SHP77 treated with DMSO at 0.1 percent for 48 hours (cell line): ENCODE data around the gene FOXA3.

Experiments
- DNase-seq: peaks from one replicate; lab custom pipeline; 2025; lab: John Stamatoyannopoulos, UW

The FOXA3 gene

DNA sequence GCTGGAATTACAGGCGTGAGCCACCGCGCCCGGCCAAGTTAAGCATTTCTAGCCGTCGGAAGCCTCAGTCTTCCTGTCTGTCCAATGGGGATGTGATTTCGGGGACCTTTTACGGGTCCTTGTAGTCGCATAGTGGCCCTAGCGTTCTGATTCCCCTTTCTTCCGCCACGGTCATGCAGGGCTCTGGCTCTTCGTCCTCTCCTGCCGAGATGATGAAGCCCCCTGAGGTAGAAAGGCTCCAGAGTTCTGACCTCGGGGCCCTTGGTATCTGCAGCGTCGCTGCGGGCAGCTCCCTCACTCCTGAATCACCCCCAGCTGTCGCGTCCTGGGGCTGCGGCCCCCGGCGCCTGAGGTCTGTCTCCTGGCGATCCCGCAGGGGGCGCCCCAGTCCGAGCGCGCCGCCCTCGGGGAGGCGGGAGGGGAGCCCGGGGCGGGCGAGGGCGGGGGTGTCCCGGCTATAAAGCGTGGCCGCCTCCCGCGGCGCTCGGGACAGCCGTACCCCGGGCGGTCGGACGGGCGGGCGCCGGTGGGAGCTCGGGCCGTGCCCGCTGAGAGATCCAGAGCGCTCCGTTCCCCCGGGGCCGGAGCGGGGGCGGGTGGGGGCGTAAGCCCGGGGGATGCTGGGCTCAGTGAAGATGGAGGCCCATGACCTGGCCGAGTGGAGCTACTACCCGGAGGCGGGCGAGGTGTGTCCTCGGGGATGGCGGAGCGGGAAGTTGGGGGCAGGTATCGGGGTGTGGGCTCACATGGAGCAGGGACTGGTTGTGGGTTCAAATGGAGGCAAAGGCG is at the start of gene FOXA3:
Gene FOXA3, plus strand, starts transcription at position 487 of the 789 bp plus-strand sequence. Its CDS starts 131 bp downstream, at position 618.
- DNase-seq: peak; percentile 38

DNA sequence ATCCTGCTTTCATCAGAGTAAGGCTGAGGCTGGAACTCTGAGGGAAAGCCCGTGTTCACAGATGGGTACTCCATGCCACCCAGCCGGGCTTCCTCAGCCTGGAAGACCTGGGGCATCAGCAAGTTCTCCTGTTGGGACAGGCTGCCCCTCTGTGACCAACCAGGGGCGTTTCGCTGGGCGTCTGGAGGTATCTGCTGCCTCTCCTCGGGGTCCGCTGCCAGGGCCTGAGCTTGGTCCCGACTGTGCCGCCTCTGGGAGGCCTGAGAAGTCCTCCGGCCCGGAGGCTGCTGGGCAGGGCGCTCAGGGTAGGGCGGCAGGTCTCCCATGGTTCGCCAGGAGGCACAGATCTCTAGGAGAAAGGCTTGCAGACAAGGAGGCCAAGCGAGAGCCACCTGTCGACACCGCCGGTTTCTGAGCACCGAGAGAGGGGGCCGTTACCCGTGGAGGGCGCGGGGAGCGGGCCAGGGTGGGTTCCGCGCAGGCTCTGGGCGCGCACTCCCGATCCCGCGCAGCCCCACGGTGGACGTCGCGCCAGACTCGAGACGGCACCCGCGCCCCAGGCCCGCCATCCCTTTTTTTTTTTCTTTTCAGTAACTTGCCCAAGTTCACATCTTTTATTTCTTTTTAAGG is 49.2 kb upstream of the FOXA3 start, which contains the start of gene RSPH6A:
Gene RSPH6A, minus strand, starts transcription at position 458 of the 630 bp plus-strand sequence. Its CDS starts 132 bp downstream, at position 326.
- no peak for DNase-seq

DNA sequence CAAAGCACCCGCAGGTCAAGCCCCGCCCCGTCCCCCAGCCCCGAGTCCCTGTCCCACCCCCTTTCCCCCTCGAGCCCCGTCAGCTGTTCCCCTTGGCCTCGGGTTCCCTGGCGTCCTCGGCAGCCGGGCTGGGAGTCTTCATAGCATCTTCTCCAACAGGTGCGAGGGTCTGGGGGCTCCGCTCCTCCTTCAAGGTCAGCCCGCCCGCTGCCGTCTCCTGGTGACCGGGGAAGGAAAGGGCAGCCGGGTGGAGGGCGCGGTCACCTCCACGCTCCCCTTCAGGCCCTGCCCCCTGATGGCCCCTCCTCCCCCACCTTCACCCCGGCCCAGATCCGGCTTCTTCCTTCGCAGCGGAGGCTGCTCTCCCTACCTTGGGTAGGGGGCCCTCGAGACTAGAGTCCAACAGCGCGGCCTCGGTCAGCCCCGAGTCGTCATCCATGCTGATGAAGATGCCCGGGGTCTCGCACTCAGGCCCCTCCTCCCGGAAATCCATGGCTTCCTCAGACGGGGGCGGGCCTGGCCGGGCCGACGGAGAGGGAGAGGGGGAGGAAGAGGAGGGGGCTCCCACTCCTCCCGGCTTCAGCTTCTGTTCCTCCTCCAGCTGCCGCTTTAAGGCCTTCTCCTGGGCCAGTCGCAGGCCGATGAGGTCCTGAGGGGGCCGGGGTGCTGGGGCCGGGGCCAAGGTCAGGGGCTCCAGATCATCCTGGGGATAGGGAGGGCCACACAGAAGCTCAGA is 48.5 kb upstream of the FOXA3 start:
- no peak for DNase-seq

DNA sequence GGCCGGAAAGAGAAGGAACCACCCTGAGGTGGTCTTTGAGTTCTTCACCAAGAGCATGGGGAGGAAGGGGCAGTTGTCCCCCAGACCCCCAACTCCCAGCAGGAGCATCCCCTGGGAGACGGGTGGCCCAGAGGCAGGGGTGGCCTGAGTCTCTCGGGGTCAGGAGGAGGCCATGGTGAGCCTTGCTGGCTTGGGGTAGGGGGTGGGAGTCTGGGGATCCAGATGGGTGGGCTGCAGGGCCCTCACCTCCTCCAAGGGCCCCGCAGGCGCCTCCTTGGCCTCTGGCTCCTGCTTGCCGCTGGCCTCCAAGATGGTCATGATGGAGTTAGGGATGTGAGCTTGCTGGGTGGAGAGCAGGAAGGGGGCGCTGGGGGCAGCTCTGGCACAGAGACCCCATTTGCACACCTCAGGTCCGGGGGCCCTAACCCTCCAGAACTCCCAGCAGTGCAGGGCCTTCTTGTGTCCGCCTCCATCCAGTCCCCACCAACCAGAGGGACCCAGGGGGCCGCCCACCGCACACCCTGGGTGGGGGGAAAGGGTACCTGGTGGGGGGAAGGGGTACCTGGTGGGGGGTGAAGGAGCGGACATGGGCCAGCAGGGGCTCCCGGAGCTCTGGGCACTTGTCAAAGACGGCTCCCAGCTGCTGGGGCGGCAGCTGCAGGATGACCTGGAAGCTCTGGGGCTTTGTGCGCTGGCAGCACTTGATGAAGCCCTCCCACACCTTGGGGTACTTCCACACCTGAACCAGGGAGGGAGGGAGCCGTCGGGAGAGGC is 47.7 kb upstream of the FOXA3 start:
- no peak for DNase-seq

DNA sequence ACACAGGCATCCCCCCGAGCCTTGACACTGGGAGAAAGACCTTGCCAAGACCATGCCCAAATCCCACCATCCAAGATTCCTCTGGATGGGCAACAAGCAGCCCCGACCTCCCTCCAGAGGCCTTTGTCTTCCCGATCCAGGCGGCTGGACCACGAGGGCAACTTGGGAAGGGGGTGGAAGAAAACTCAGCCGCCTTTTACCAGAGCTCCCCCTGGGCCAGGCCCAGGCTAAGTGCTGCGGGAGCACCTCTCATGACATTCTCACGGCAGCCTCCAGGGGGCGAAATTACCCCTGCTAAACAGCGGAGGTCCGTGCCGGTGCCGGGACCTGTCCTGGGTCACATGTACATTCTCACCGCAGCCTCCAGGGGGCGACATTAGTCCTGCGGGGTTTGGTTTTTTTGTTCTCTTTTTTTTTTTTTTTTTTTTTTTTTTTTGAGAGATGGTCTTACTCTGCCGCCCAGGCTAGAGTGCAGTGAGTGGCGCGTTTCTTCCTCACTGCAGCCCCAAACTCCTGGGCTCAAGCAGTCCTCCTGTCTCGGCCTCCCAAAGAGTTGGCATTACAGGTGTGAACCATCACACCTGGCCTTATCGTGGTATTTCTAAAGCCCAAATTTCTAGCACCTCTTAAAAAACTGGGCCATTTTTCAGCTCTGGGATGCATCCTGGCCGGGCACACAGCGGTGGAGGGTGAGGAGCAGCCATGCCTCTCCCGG is 47.0 kb upstream of the FOXA3 start:
- peak; percentile 73 for DNase-seq

DNA sequence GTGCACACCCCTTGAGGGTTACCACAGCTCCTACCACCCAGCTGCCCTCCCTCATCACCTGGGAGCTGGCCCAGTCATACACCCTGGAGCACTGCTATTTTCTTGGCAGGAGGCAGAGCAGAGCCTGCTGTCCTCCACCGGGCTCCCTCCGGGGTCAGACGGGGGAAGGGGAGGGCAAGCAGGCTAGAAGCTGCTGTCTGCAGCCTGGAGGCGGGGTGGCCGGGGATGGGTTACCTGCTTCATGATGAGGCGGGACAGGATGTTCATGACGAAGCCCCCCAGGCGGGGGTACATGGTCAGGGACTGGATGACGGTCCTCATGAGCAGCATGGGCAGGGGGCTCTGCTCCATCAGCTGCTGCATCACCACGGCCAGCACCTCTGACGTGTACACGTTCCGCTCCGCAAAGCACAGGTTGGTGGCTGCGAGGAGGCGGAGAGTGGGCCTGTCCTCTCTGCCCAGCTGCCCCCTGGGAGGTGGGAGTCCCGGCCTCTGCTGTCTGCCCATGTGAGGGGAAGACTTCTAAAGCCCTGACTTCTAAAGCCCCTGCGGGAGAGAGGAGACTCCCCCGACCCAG is 46.3 kb upstream of the FOXA3 start:
- DNase-seq: no peak

DNA sequence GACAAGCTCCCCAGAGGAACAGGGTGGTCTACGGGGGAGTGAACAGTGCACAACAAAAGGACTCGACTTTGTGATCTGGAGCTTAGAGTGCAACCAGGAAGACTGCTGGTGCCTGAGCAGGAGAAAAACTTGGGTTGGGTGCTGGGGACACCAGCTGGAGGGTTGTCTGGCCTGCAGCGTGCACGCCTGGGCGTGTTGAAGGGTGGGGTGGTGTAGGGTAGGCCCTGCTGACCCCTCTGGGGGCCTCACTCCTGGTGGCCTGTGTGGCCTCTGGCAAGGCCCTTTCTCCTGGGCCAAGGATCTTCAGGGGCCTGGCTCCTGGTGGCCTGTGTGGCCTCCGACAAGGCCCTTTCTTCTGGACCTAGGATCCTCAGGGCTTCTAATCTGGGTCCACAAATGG is 44.4 kb upstream of the FOXA3 start:
- DNase-seq: no peak

DNA sequence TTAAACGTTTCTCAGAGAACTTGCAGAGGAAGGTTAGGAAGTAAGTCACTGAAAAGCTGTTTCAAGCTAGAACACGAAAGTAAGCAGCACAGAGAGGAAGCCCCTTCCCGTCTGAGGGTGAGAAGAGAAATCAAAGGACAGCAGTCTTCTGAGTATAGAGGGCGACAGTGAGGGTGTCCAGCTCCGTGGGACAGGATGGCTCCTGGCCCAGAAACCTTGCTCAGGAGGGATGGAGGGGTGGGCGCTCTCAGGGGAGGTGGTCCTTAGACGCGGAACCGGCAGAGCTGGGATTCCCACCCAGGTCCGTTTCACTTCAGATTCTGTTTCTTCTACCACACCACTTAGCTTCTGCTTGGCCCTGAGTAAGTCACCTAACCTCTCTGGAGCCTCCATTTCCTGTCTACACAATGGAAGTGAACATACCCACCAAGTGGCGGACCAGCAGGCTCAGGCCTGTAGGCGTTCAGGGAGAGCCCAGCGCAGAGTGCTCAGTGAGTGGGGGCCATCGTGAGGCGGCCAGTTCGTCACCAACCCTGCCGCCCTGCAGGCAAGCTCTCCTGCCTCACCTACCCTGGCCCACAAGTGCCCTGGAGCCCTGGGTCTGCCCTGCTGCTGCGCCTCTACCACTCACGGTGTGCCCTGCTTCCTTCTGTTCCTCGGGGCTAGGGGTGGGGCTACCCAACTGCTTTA is 43.6 kb upstream of the FOXA3 start:
- DNase-seq: no peak

DNA sequence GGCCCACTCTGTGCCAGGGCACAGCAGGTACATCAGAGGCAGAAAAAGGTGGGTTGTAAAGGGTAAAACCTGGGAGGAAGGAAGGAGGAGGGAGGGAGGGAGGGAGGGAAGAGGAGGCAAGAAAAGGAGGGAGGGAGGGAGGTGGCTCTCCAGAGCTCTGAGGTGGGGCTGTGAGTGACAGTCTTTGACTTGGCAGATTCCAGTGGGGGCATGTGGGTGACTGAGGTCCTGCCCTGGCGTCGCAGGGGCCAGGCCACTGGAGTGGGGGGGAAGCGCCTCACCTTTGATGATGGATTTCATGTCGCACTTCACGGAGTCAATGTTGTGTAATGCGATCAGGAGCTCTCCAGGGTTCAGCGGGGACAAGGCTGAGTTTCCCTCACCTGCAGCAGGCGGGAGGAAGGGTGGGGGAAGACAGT is 43.0 kb upstream of the FOXA3 start:
- no peak for DNase-seq

DNA sequence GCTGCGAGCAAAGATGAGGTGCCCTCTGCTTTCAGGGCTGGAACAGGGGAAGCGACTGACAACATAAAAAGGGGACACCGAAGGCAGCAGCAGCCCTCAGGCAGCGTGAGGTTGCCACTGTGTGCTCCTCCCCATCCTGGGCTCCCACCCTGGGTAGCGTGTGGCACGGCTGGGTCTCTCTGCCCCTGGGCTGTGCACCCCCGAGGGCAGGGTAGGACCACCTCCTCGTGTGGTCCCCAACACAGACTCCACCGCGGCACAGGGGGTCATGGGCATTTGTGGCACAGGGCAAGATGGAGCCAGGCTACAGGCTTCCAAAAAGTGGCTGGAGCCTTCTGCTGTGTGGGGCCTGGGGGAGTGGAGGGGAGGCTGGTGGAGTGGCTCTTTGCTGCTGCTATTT is 42.6 kb upstream of the FOXA3 start:
- no peak for DNase-seq

DNA sequence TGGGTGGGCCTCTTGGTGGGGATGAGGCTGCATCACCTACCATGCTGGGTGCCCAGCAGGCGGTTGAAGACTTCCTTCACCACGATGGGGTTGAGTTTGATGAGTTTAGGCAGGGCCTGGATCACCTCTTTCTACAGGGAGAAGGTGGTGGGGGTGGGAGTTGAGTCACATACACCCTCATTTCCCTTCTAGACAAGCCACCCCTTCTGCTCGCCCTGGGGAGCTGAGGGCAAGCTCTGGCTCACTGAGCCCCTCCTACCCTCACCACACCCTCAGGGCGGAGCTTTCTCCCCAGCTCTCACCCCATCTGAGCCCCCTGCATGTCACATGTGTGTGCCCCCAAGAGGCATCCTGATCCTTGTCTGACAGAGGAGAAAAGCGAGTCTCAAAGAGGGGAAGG is 41.4 kb upstream of the FOXA3 start:
- no peak for DNase-seq

DNA sequence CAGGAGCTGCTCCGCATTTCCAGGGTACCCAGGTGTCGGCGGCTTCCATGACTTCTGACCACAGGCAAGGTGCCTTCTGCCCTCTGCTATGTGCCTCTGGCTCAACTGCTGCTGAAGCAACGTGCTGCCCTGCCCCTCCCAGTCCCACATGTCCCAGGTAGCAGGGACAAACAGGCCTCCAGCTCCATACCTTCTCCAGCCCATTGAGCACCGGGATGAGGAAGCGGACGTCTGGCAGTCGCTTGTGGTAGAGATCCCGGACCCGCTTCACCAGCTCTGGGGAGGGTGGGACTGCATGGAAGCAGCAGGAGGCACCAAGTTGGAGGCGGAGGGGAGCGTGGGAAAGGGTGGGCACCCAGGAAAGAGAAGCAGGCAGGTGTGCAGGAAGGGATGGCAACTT is 40.9 kb upstream of the FOXA3 start:
- no peak for DNase-seq

DNA sequence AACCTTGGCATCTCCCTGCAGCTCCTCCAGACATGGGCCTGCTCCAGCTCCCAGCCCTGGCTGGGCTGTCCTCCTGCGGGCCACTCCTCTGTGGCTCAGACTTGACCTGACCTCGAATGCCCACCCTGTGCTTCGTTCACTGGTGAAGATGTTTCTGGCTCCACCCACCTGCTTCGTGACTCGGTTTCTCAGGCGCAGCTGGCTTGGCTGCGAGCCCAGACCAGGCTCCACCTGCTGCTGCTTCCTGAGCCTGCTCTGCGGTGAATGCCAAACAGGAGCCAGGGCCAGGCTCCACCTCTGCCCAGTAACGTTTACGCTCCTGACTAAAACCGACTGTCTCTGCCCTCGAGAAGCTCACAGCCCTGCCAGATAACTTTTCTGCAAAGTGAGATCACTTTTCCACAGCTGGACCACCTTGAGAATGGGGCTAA is 40.1 kb upstream of the FOXA3 start:
- DNase-seq: peak; percentile 22

DNA sequence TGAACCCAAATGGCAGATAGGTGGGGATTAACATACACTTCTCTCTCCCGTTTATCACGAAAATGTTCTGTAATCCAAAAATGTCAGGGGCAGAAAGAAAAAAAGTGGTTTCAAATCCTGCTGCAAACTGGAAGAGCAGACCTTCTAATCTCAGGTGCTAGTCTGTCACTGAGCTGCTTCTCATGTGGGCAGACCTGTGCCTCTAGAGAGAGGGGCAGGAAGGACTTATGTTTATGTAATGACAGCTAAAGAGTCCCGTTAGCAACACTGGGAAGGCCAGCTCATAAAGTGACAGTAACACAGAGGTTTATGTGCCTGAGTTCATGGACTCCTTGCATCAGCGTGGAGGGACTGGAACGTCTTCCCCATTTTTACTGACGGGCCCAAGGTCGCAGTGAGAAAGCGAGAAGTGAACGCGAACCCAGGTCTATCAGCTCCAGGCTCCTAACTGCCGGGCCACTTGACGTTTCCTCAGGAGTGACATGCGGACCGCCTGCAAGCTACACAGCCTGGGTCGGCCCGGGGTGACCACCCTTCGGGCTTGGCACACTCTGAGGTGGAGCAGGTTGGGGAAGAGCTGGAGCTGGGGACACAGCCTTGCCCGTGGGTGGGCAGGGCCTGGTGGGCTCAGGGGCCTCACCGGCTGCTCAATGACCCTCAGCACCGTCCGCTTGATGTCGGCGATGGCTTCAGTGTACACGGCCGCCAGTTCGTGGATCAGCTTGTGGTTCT is 39.4 kb upstream of the FOXA3 start:
- DNase-seq: no peak

DNA sequence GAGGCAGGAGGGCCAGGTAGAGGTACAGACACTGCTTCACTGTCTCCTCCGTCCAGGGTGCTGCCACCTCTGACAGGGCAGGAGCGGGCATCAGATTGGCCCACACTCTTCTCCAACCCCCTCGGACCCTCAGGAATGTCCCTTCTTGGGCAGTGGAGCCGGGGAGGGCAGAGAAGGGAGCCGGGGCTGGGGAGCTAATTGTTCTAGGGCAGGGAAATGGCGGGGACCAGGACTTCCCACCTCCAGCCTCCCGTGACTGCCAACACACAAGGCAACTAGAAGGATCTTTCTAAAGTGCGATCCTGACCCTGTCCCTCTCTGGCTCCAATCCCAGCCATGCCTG is 38.9 kb upstream of the FOXA3 start:
- no peak for DNase-seq

DNA sequence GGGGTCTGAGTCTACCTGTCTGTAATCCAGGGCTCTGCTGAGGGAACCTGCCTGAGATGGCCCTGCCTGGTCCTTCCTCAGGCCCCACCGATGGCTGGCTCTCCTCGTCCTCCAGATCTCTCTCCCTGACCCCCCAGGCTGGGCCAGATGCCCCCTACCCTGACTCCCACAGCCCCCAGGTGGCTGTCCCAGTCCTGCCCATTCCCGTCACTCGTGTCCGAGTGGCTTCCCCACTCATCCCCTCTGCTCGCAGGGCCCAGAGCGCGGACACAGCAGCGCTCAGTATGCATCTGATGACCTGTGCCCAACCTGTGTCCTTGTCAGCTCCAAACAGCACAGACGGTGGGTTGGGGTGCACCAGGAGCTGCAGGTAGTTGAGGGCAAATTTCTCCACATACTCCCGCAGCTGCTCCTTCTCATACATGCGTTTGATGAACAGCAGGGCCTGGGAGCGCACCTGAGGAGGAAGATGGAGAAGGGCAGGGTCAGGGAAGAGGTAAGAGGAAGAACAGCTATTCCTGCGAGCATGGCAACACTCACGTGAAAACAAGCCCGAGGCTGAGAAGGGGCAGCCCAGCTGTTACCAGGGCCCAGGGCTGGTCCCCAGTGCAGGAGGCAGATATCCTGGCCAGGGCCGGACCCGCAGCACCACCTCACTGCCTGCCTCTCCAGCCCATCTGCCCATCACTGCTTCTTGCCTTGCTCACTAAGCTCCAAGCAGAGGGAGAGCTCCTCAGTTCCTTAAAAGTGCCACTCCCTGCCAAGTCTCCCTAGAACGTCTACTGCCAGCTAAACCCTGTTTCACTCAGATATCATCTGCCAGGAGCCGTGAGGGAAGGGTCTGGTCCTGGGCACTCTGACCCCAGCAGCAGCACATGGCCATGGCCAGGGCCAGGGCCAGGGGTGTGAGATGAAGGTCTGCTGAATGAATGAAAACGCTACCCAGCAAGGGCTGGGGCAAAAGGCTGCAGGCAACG is 37.9 kb upstream of the FOXA3 start:
- DNase-seq: no peak

DNA sequence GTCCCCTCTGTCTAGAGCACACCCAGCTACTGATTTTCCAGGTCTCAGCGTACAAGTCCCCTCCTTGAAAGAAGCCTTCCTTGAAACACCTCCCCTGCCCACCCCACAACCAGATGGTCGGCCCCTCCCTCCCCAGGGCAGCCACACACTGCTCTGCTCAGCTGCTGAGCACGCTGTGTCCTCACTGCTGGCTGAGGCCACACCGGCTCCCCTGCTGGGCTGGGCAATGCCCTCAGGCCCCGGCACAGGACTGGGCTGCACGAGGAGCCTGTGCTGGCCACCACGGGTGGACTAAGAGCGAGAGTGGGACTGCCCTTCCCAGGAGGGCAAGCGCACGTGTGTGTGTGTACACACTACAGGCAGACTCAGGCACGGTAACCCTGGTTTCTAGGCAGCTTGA is 37.2 kb upstream of the FOXA3 start:
- no peak for DNase-seq

DNA sequence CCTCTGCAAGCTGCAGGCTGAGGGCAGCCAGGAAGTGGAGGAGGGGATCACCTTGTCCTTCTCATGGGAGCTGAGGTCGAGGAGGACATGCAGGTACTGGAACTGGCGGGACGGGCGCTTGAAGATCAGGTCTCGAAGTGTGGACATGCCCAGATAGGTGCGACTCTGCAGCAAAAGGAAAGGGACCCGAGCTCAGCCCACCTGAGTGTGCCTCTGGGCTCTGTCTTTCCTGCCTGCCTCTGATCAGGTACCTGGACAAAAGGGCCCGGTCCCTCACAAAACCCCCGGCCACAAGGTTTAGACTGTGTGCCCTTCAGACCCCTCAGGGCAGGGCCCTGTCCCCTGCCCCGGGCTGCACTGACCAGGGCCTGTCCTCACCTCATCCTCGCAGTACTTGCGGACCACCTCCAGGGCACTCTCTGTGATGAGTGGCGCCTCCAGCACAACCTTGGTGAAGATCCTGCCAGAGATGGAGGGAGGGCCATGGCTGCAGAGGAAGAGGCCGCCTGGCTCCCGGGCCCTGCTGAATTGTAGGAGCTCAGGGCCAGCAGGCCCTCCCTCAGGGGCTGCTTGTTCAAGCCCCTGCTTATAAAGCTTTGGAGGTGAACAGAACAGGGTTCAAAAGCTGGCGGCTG is 36.5 kb upstream of the FOXA3 start:
- no peak for DNase-seq
